B cell (primary cell): ENCODE data around the gene FGF11.

Experiments used
- CTCF ChIP-seq: fragments of 200-600 bp; IDR thresholded peaks from one replicate; pipeline ENCODE4 v1.8.0; 2022; ENCODE audit warnings: antibody characterized with exemption, mild to moderate bottlenecking
- EZH2 ChIP-seq: IDR thresholded peaks from 2 replicates; pipeline ENCODE4 v1.6.1; 2012; ENCODE audit warnings: borderline replicate concordance, low read depth, mild to moderate bottlenecking, moderate library complexity, low read length; ENCODE audit not compliant: insufficient read depth, poor library complexity, severe bottlenecking

GRCh38 chr17:7392696-7393612 lies 46.4 kb upstream of the FGF11 start:
- no peak for TF ChIP-seq CTCF
- no peak for TF ChIP-seq EZH2
